Inferior parietal cortex (tissue), 1 donor: Measurements from ENCODE around the gene TRIB2.

Experiments
- DNase-seq: peaks from one replicate; pipeline ENCODE4 v3.0.0-alpha.2; 2016; ENCODE audit errors: extremely low spot score

Gene TRIB2

DNA sequence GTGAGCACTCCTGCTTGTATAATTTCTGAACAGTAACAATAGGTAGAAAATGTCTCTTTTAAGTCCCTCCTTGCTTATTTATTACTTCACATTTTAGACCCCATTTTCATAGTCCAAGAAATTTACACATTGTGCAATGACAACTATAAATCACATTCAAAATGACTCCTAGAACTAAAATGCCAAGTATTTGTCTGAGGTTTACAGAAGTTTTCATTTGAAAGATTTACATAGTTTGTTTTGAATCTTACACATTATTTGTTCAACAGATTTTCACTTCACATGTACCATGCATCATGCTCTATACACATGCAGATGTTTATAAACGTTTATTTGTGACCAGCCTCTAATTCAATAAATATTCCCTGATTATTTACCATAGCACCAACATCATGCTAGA, 15.7 kb upstream of the TRIB2 start:
- DNase-seq = no peak

- DNase-seq = no peak
These were observed 15.0 kb upstream of the TRIB2 start for GRCh38 chr2:12701786-12702167.

GRCh38 chr2:12702168-12703121, 14.3 kb upstream of the TRIB2 start:
- peak; percentile 61 for DNase-seq

- DNase-seq = no peak
These were observed 12.4 kb upstream of the TRIB2 start for GRCh38 chr2:12704378-12704777.

GRCh38 chr2:12705230-12705629, 11.5 kb upstream of the TRIB2 start:
- no peak for DNase-seq

DNA sequence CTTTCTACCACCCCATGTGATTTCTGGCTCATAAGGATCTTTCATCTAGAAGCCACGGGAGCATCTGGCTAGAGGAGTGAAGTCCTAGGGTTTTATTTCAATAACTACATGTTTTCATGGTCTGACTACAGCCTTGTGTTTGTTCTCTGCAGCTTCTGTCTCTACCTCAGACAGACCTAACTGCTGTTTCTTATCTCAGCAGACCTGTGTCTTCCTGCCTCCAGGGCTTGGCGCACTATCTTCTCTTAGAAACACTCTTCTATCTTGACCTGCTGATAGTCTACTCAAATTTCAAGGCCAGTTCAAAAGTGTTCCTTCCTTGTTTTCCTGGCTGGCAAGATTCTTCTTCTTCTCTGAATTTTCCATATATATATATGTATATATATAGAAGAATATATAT, 11.0 kb upstream of the TRIB2 start:
- no peak for DNase-seq

GRCh38 chr2:12708508-12709206, 8.1 kb upstream of the TRIB2 start:
- DNase-seq = no peak

DNA sequence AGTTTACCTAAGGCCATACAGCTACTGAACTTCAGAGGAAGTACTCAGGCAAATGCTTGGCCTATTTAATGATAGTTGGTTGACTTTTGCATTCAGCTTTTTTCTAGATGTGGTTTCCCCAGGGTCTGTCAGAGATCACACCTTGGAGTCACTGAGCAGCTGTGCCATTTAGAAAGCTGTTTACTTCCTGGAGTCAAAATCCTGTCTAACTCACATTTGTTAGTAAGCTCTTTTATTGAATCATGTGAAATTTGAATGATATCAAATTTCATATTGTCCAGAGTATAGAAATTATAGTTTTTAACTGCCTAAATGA, 7.6 kb upstream of the TRIB2 start:
- no peak for DNase-seq

DNA sequence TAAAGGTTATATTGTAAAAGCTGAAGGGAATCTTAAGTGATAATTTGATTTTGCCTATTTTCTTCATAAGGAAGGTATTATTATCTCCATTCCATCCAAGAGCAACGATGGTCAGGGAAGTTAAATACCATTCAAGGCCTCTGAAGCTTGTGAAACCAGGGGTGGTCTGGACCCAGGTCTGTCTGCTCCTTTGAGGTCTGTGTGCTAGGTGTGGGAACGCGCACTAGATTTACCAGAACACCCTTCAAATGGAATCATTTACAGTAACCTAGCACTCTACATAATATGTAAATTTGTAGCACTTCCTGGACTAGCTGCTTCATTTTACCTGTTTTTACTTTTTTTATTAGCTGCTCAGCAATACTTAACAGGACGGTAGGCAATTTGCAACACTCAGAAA, 6.4 kb upstream of the TRIB2 start:
- no peak for DNase-seq

DNA sequence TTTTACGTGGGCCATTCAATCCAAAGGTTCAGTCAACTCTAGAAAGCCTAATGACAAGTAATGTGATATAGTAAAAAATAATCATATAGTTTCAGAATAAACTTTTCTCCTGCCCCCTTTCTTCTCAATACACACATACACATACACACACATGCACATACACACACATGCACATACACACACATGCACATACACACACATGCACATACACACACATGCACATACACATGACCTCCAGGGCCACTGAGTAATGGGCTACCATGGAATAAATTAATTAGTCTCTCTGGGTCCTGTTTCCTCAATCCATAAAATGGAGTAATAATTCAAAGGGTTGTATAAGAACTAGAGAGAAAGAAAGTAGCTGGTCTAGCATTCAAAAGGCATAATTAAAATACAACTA, 5.4 kb upstream of the TRIB2 start:
- no peak for DNase-seq

DNA sequence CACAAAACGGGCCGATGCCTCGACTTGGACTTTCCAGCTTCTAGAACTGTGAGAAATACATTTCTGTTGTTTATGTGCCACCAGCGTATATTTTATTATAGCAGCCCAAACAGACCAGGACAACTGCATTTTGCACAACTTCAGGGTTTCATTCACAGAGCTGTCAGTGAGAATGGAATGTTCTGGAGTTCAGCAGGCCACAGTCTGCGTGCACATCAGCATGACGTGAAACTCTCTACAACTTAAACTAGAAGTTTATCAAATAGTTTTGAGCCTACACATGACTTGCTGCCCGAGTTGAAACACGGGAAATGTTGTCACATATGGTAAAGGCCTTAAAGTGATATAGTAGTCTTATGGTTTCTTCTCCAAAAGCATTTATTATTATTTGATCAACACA, 3.9 kb upstream of the TRIB2 start:
- no peak for DNase-seq

DNA sequence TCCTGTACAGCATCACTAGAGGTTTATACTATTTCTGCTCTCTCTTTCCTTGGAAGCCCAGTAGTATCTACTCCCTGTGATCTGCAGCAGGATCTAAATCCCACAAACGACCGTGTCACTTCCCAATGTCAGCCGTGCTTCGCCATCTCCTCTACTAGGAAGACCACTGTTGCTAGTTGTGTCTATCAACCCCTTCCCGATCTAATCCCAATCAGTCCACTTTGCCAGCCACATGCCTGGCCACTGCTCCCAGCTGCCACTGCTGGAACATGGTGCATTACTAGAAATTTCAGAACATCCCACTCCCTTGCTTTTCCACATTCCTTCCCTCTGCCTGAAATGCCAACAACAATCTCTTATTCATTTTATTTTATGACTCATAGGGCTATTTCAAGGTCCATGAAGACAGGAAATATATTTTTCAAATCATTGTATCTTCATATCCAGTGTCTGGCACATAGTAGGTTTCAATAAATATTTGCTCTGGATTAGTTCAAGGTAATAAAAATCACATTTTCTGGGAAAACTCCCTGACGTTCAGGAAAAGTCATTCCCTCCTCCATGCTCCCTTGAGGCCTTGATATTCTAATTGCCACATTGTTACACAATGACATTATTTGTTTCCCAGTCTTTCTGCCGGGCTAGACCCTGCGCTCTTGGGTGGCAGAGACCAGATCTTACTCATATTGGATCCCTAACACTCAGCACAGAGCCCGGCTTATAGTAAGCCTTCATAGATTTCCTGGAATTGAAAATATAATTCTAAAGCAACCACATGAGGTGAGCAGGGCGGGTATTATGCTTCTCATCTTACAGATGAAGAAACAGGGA, 2.1 kb upstream of the TRIB2 start:
- no peak for DNase-seq

- no peak for DNase-seq
These were observed 1.3 kb upstream of the TRIB2 start for GRCh38 chr2:12715258-12716031.

DNA sequence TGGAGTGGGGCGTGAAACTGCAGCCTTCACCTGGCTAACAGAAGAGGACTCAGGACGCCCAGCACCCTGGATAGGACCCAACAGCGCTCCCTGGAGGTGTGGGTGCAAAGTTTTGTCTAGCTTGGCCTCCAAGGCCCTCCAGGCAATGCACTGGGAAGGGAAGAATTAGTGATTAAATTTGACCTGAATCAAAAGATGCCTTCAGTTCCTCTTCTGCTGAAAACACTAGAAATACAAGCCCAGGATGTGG, 779 bp upstream of the TRIB2 start:
- peak; percentile 72 for DNase-seq

DNA sequence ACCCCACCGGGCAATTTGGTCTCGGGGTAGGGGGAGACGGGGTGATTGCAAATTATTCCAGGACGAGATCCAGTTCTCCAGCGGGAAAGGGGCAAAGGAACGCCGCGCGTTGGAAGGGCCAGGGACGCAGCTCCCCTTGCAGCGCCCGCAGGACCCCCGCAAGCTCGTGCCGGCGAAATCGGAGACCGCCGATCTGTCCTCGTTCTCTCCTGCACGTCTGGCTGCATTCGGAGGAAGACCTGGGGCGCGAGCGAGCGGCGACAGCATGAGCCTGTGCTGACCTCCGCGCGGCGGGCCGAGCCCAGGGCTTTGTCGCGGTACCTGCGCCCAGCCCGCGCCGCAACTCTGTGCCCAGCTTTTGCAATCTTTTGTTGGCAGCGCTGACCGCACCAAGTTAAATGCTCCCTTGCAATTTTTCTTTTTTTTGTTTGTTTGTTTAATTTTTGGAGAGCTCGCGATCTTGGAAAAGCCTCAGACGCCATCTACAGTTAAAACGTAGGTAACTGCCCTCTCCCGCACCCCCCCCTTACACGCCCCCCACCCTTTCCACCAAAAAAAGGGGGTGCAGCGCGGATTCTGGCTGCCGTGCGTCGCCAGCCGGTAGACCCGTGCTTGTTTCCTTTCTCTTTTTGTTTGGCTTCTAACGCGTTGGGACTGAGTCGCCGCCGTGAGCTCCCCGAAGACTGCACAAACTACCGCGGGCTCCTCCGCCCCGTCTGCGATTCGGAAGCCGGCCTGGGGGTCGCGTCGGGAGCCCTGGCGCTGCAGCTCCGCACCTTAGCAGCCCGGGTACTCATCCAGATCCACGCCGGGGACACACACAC, 667 bp downstream of the TRIB2 start:
- DNase-seq = peak; percentile 45

DNA sequence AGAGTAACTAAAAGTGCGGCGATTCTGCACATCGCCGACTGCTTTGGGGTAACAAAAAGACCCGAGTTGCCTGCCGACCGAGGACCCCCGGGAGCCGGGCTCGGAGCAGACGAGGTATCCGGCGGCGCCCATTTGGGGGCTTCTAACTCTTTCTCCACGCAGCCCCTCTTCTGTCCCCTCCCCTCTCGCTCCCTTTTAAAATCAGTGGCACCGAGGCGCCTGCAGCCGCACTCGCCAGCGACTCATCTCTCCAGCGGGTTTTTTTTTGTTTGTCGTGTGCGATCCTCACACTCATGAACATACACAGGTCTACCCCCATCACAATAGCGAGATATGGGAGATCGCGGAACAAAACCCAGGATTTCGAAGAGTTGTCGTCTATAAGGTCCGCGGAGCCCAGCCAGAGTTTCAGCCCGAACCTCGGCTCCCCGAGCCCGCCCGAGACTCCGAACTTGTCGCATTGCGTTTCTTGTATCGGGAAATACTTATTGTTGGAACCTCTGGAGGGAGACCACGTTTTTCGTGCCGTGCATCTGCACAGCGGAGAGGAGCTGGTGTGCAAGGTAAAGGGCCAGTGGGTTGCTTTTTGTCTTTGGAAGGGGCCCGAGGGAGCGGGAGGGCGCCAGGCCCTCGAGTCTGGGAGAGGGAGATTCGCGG, 1.4 kb downstream of the TRIB2 start:
- DNase-seq = peak; percentile 54

GRCh38 chr2:12718711-12719399, 2.1 kb downstream of the TRIB2 start:
- DNase-seq = peak; percentile 27

GRCh38 chr2:12719400-12720277, 2.9 kb downstream of the TRIB2 start:
- DNase-seq = peak; percentile 48

DNA sequence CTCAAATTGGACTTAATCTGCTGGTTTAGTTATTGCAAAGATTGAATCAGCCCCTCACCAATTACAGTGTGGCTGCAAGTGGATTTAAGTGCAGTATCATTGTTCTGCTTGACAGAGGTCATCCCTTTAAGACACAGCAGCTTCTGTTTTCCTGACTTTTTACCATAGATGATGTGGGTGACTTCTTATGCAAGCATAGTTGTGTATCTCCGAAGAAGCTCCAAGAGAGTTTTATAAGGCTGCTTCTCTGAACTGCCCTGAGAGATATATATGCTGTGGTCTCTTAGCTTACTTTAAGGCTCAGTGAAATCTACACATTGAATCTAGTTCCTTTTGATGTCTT, 3.5 kb downstream of the TRIB2 start:
- DNase-seq = no peak
